HEK293 (cell line): ENCODE results near the gene ZDHHC17.

Experiments
- CTCF ChIA-PET: fragments of 350-600 bp; formaldehyde crosslinking; extraction: SDS; loops from one replicate; lab custom pipeline; 2021; ENCODE audit warnings: antibody characterized with exemption; lab: Yijun Ruan, JAX
- POLR2A ChIA-PET: fragments of 300-600 bp; formaldehyde crosslinking; extraction: SDS; loops from one replicate; lab custom pipeline; 2020; ENCODE audit warnings: antibody characterized with exemption, inconsistent platforms; lab: Yijun Ruan, JAX
- H3K27ac ChIP-seq: fragments of 200-500 bp; sonication (Bioruptor generic); 2 replicates; pipeline ENCODE4 v1.5.1; 2014; ENCODE audit warnings: low read depth, low read length, control low read depth, inconsistent platforms; ENCODE audit errors: extremely low read depth
- H3K36me3 ChIP-seq, 2 experiments: fragments of 200-500 bp in 1 of 2; sonication (Bioruptor generic) in 1 of 2; 1 replicate in 1 of 2; 2 replicates in 1 of 2; pipeline ENCODE4 v1.5.1; 2014 to 2017; ENCODE audit warnings: inconsistent platforms in 2 of 2, low read length in 2 of 2; ENCODE audit not compliant: control insufficient read depth in 2 of 2, insufficient read depth in 1 of 2
- H3K4me1 ChIP-seq: fragments of 200-500 bp; sonication (Bioruptor generic); 2 replicates; pipeline ENCODE4 v1.5.1; 2014; ENCODE audit warnings: mild to moderate bottlenecking, low read length, inconsistent platforms; ENCODE audit not compliant: control insufficient read depth, insufficient read depth
- H3K4me3 ChIP-seq: 2 replicates; pipeline ENCODE4 v1.5.1; 2011; ENCODE audit warnings: low read depth, mild to moderate bottlenecking, control low read depth, low read length, moderate library complexity
- H3K9me3 ChIP-seq: fragments of 200-500 bp; sonication (Bioruptor generic); 2 replicates; pipeline ENCODE4 v1.5.1; 2014; ENCODE audit warnings: low read depth, low read length, inconsistent platforms; ENCODE audit not compliant: control insufficient read depth, insufficient read depth
- BCL6B ChIP-seq: fragments of 450-650 bp; formaldehyde crosslinking; IDR thresholded peaks from 2 replicates; pipeline ENCODE4 v1.5.1; 2017; ENCODE audit warnings: missing biosample characterization, missing genetic modification characterization
- EGR2 ChIP-seq: fragments of 450-650 bp; formaldehyde crosslinking; IDR thresholded peaks from 2 replicates; pipeline ENCODE4 v1.5.1; 2016; ENCODE audit warnings: low read depth, missing biosample characterization, missing genetic modification characterization
- ELK4 ChIP-seq: IDR thresholded peaks from 2 replicates; pipeline ENCODE4 v1.6.1; 2011; ENCODE audit warnings: mild to moderate bottlenecking, low read depth, low read length, borderline replicate concordance
- FEZF1 ChIP-seq: fragments of 450-650 bp; formaldehyde crosslinking; IDR thresholded peaks from 2 replicates; pipeline ENCODE4 v1.5.1; 2016; ENCODE audit warnings: missing biosample characterization, missing genetic modification characterization
- GLI2 ChIP-seq: fragments of 450-650 bp; formaldehyde crosslinking; IDR thresholded peaks from 2 replicates; pipeline ENCODE4; 2017; ENCODE audit warnings: missing biosample characterization, missing genetic modification characterization, low read depth, borderline replicate concordance
- HOXC10 ChIP-seq: sonication (generic); formaldehyde crosslinking; IDR thresholded peaks from 2 replicates; pipeline ENCODE4 v1.8.1; 2023; ENCODE audit warnings: mild to moderate bottlenecking, missing genetic modification reagents
- KLF1 ChIP-seq: fragments of 450-650 bp; formaldehyde crosslinking; IDR thresholded peaks from 2 replicates; pipeline ENCODE4 v1.5.1; 2016; ENCODE audit warnings: missing biosample characterization, missing genetic modification characterization
- SALL2 ChIP-seq: fragments of 450-650 bp; formaldehyde crosslinking; IDR thresholded peaks from 2 replicates; pipeline ENCODE4 v1.5.0; 2017; ENCODE audit warnings: missing biosample characterization, mild to moderate bottlenecking, missing genetic modification characterization, borderline replicate concordance
- WT1 ChIP-seq: fragments of 450-650 bp; formaldehyde crosslinking; IDR thresholded peaks from 2 replicates; pipeline ENCODE4 v1.5.1; 2016; ENCODE audit warnings: missing biosample characterization, missing genetic modification characterization
- ZBTB1 ChIP-seq: fragments of 450-650 bp; formaldehyde crosslinking; IDR thresholded peaks from 2 replicates; pipeline ENCODE4 v1.5.1; 2016; ENCODE audit warnings: missing biosample characterization, missing genetic modification characterization
- ZBTB48 ChIP-seq: fragments of 450-650 bp; formaldehyde crosslinking; IDR thresholded peaks from 2 replicates; pipeline ENCODE4 v1.5.1; 2016; ENCODE audit warnings: missing biosample characterization, missing genetic modification characterization
- ZEB2 ChIP-seq: fragments of 450-650 bp; formaldehyde crosslinking; IDR thresholded peaks from 2 replicates; pipeline ENCODE4 v1.5.1; 2016; ENCODE audit warnings: missing biosample characterization, missing genetic modification characterization
- ZNF184 ChIP-seq: fragments of 450-650 bp; IDR thresholded peaks from 2 replicates; pipeline ENCODE4 v1.5.1; 2018; ENCODE audit warnings: missing biosample characterization, mild to moderate bottlenecking, missing genetic modification characterization
- ZNF221 ChIP-seq: fragments of 450-650 bp; formaldehyde crosslinking; IDR thresholded peaks from 2 replicates; pipeline ENCODE4 v1.5.1; 2017; ENCODE audit warnings: missing biosample characterization, missing genetic modification characterization, borderline replicate concordance
- ZNF248 ChIP-seq: fragments of 450-650 bp; formaldehyde crosslinking; IDR thresholded peaks from 2 replicates; pipeline ENCODE4 v1.5.1; 2017; ENCODE audit warnings: missing biosample characterization, missing genetic modification characterization
- ZNF423 ChIP-seq: fragments of 450-650 bp; formaldehyde crosslinking; IDR thresholded peaks from 2 replicates; pipeline ENCODE4 v1.5.1; 2016; ENCODE audit warnings: missing biosample characterization, missing genetic modification characterization
- ZNF473 ChIP-seq: fragments of 450-650 bp; formaldehyde crosslinking; IDR thresholded peaks from 2 replicates; pipeline ENCODE4 v1.5.1; 2017; ENCODE audit warnings: missing biosample characterization, missing genetic modification characterization
- ZNF514 ChIP-seq: fragments of 450-650 bp; formaldehyde crosslinking; IDR thresholded peaks from 2 replicates; pipeline ENCODE4 v1.5.1; 2016; ENCODE audit warnings: missing biosample characterization, missing genetic modification characterization
- ZNF549 ChIP-seq: fragments of 450-650 bp; IDR thresholded peaks from 2 replicates; pipeline ENCODE4 v1.5.1; 2018; ENCODE audit warnings: missing biosample characterization, missing genetic modification characterization, mild to moderate bottlenecking, inconsistent platforms, moderate library complexity
- ZNF571 ChIP-seq: fragments of 450-650 bp; formaldehyde crosslinking; IDR thresholded peaks from 2 replicates; pipeline ENCODE4 v1.5.0; 2017; ENCODE audit warnings: missing biosample characterization, missing genetic modification characterization
- ZNF660 ChIP-seq: fragments of 450-650 bp; IDR thresholded peaks from 2 replicates; pipeline ENCODE4 v1.5.1; 2018; ENCODE audit warnings: missing biosample characterization, mild to moderate bottlenecking, missing genetic modification characterization
- ZNF76 ChIP-seq: fragments of 450-650 bp; formaldehyde crosslinking; IDR thresholded peaks from 2 replicates; pipeline ENCODE4; 2016; ENCODE audit warnings: low read depth, missing biosample characterization, missing genetic modification characterization, borderline replicate concordance
- TF ChIP-seq, protein P1 (sequence below): fragments of 450-650 bp; formaldehyde crosslinking; IDR thresholded peaks from 2 replicates; pipeline ENCODE4 v1.5.1; 2016; ENCODE audit warnings: missing biosample characterization, missing genetic modification characterization, low read depth
- TF ChIP-seq, protein P2 (sequence below): fragments of 450-650 bp; formaldehyde crosslinking; IDR thresholded peaks from 2 replicates; pipeline ENCODE4 v1.5.1; 2016; ENCODE audit warnings: missing biosample characterization, missing genetic modification characterization
- TF ChIP-seq, protein P3 (sequence below): fragments of 450-650 bp; formaldehyde crosslinking; IDR thresholded peaks from 2 replicates; pipeline ENCODE4 v1.5.1; 2016; ENCODE audit warnings: missing biosample characterization, missing genetic modification characterization, borderline replicate concordance

The ZDHHC17 gene

DNA sequence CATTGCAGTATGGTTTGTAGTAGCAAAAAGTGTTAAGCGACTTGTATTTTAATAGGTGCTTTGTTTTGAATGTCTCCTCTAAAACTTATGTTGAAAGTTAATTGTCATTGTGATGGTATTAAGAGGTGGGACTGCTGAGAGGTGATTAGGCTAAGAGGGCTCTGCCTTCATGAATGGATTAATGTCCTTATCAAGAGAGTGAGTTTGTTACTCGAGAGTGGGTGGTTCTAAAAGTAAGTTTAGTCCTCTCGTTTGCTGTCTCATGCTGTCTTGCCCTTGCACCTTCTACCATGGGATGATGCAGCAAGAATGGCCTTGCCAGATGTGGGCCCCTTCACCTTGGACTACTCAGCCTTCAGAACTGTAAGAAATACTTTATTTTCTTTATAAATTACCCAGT, 17.4 kb downstream of the ZDHHC17 start:
- no peak overlapping the region for H3K4me3 ChIP-seq
- TF ChIP-seq ZNF571 (tag by site-specific recombination) (no peak), ZNF76 (tag by site-specific recombination) (no peak), ZNF221 (no peak), EGR2 (no peak), ZNF423 (no peak), ZBTB48 (no peak), ZNF549 (tag by site-specific recombination) (no peak), SALL2 (tag by site-specific recombination) (no peak), ZNF514 (tag by site-specific recombination) (no peak), ZNF473 (tag by site-specific recombination) (no peak), GLI2 (tag by site-specific recombination) (no peak), BCL6B (tag by site-specific recombination) (no peak), ELK4 (no peak), FEZF1 (tag by site-specific recombination) (no peak), HOXC10 (CRISPR knock-in tag) (no peak), ZNF184 (tag by site-specific recombination) (no peak)
- TF ChIP-seq, protein P1, sequence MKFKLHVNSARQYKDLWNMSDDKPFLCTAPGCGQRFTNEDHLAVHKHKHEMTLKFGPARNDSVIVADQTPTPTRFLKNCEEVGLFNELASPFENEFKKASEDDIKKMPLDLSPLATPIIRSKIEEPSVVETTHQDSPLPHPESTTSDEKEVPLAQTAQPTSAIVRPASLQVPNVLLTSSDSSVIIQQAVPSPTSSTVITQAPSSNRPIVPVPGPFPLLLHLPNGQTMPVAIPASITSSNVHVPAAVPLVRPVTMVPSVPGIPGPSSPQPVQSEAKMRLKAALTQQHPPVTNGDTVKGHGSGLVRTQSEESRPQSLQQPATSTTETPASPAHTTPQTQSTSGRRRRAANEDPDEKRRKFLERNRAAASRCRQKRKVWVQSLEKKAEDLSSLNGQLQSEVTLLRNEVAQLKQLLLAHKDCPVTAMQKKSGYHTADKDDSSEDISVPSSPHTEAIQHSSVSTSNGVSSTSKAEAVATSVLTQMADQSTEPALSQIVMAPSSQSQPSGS (tag by site-specific recombination): no peak
- TF ChIP-seq, all 188 proteins: peak for 0
- CTCF ChIA-PET: interaction anchor here (0.6 to 2.0 kb wide), 5 partner anchors 9 to 308 kb away, joined by 3 to 8 read pairs (median 3); no protein-coding TSS in a partner anchor
- Histone ChIP-seq H3K27ac (no peak overlapping the region), H3K9me3 (no peaks in the 10 kb centered on the region), H3K4me1 (peaks cover 11% of the 10 kb centered on the region), H3K36me3 (no peaks in the 10 kb centered on the region)
- POLR2A ChIA-PET: interaction anchor here (1.0 kb wide), 1 partner anchor 18 kb away, joined by 3 read pairs; the partner anchor contains the start of gene ZDHHC17

DNA sequence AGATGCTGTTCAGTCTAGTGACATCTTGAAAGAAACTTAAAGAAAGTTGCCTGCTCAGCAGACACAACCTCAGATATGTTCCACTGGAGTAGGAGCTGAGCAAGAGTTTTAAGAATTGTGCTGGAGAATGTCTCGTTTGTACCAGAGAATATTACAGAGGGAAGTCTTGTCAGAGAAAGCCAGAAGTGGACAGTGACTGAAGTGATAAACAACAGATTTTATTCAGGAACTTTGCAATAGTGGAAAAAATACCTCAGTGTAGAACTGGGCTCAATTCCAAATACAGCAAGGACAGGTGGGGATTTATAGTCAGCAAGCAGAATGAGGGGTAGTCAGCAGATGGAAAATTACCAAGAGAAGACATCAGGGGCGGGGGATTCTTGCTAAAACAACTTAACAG, 18.6 kb downstream of the ZDHHC17 start:
- H3K27ac ChIP-seq: no peak overlapping the region
- TF ChIP-seq ZEB2 (no peak), ZNF248 (no peak), BCL6B (tag by site-specific recombination) (no peak), WT1 (tag by site-specific recombination) (no peak), ZBTB1 (tag by site-specific recombination) (no peak), KLF1 (tag by site-specific recombination) (no peak), ZNF660 (tag by site-specific recombination) (no peak)
- TF ChIP-seq, protein P2, sequence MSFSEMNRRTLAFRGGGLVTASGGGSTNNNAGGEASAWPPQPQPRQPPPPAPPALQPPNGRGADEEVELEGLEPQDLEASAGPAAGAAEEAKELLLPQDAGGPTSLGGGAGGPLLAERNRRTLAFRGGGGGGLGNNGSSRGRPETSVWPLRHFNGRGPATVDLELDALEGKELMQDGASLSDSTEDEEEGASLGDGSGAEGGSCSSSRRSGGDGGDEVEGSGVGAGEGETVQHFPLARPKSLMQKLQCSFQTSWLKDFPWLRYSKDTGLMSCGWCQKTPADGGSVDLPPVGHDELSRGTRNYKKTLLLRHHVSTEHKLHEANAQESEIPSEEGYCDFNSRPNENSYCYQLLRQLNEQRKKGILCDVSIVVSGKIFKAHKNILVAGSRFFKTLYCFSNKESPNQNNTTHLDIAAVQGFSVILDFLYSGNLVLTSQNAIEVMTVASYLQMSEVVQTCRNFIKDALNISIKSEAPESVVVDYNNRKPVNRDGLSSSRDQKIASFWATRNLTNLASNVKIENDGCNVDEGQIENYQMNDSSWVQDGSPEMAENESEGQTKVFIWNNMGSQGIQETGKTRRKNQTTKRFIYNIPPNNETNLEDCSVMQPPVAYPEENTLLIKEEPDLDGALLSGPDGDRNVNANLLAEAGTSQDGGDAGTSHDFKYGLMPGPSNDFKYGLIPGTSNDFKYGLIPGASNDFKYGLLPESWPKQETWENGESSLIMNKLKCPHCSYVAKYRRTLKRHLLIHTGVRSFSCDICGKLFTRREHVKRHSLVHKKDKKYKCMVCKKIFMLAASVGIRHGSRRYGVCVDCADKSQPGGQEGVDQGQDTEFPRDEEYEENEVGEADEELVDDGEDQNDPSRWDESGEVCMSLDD (tag by site-specific recombination): no peak
- TF ChIP-seq, protein P3, sequence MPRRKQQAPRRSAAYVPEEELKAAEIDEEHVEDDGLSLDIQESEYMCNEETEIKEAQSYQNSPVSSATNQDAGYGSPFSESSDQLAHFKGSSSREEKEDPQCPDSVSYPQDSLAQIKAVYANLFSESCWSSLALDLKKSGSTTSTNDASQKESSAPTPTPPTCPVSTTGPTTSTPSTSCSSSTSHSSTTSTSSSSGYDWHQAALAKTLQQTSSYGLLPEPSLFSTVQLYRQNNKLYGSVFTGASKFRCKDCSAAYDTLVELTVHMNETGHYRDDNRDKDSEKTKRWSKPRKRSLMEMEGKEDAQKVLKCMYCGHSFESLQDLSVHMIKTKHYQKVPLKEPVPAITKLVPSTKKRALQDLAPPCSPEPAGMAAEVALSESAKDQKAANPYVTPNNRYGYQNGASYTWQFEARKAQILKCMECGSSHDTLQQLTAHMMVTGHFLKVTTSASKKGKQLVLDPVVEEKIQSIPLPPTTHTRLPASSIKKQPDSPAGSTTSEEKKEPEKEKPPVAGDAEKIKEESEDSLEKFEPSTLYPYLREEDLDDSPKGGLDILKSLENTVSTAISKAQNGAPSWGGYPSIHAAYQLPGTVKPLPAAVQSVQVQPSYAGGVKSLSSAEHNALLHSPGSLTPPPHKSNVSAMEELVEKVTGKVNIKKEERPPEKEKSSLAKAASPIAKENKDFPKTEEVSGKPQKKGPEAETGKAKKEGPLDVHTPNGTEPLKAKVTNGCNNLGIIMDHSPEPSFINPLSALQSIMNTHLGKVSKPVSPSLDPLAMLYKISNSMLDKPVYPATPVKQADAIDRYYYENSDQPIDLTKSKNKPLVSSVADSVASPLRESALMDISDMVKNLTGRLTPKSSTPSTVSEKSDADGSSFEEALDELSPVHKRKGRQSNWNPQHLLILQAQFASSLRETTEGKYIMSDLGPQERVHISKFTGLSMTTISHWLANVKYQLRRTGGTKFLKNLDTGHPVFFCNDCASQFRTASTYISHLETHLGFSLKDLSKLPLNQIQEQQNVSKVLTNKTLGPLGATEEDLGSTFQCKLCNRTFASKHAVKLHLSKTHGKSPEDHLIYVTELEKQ (tag by site-specific recombination): no peak

More for the DNA sequence above, 18.6 kb downstream of the ZDHHC17 start:
- ChIA-PET POLR2A (interaction anchor here (0.6 kb wide), 1 partner anchor 101 kb away, joined by 3 read pairs; no protein-coding TSS in a partner anchor), CTCF (interaction anchor here (0.6 to 2.0 kb wide), 3 partner anchors 8 to 229 kb away, joined by 3 to 8 read pairs (median 4); no protein-coding TSS in a partner anchor)
- Histone ChIP-seq H3K9me3 (no peaks in the 10 kb centered on the region), H3K4me1 (peaks cover 11% of the 10 kb centered on the region), H3K36me3 (no peaks in the 10 kb centered on the region), H3K4me3 (no peak overlapping the region)
